ENCODE results near the gene GRK2.

The GRK2 gene

DNA sequence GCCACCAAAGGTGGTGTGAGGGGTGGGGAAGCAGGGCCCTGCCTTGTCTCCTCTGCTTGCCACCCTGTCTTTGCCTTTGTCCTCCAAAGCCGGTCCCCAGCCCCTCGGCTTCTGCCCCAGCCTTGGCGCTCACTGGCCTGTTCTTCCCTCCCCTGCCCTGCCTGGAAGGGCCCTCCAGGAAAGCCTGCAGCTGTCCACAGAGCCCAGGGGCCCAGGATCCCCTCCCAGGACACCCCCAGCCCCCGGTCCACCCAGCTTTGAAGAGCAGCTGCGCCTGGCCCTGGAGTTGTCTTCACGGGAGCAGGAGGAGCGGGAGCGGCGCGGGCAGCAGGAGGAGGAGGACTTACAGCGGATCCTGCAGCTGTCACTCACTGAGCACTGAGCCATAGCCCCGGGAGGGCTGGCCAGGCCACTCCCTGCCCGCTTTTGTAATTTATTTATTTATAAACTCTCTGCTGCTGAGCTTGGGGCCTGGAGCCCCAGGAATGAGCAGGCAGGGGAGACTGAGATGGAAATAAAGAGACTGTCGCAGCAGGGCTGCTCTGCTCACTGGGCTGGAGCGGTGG lies 35.8 kb downstream of the GRK2 start:
- peak overlapping the region; percentile 90 for H3K4me3 ChIP-seq (ENCODE audit: low read depth, low read length)
- H3K27ac ChIP-seq = peak overlapping the region; percentile 89
- peak; percentile 87 for DNase-seq
- no peak for TF ChIP-seq CTCF (IDR thresholded peaks at IDR 0.05; ENCODE audit: low read depth, low read length)
- H3K36me3 ChIP-seq = peaks cover 24% of the 10 kb centered on the region
- no peaks in the 10 kb centered on the region for H3K9me3 ChIP-seq (ENCODE audit: severe bottlenecking)
- no peaks in the 10 kb centered on the region for H3K27me3 ChIP-seq (ENCODE audit: insufficient read depth, low read depth, severe bottlenecking)

GRCh38 chr11:67302571-67303131 lies 36.4 kb downstream of the GRK2 start:
- H3K27me3 ChIP-seq (ENCODE audit: insufficient read depth, low read depth, severe bottlenecking) = no peaks in the 10 kb centered on the region
- H3K9me3 ChIP-seq (ENCODE audit: severe bottlenecking) = no peaks in the 10 kb centered on the region
- DNase-seq = peak; percentile 55
- peak overlapping the region; percentile 90 for H3K4me3 ChIP-seq (ENCODE audit: low read depth, low read length)
- H3K36me3 ChIP-seq = peaks cover 24% of the 10 kb centered on the region
- TF ChIP-seq CTCF (IDR thresholded peaks at IDR 0.05; ENCODE audit: low read depth, low read length) = no peak
- H3K27ac ChIP-seq = peak overlapping the region; percentile 89

DNA sequence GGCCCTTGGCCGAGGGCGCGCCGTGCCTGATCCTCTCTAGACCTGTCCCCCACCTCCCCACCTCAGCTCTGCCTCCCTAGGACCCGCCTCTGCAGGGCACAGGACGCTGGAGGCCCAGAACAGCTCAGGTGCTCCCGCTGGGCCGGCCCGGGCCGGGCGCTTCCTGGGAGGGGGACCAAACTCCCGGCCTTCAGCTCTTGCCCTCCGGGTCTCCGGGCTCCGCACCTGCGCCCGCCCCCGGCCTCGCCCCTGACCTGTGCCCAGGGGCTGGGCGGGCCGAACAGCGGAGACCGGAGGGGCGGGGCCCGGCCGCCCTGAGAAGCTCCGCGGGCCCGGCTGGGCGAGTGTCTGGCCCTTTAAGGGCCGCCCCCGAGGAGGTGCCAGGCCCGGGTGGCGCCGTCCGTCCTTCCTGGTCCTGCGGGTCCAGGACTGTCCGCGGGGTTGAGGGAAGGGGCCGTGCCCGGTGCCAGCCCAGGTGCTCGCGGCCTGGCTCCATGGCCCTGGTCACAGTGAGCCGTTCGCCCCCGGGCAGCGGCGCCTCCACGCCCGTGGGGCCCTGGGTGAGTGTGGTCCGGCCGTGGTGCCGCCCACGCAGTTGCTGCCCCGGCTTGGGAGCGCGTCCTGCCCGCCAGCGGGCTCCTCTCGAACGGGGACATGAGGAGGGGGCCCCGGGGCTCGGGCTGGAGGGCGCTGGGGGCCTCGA lies 37.0 kb downstream of the GRK2 start, which contains the start of gene SSH3:
TSS of gene SSH3 (plus strand) at position 399 of the 703 bp plus-strand sequence. CDS start at position 495, 96 bp downstream.
- TF ChIP-seq CTCF (IDR thresholded peaks at IDR 0.05; ENCODE audit: low read depth, low read length) = no peak
- H3K36me3 ChIP-seq = peaks cover 24% of the 10 kb centered on the region
- no peaks in the 10 kb centered on the region for H3K27me3 ChIP-seq (ENCODE audit: insufficient read depth, low read depth, severe bottlenecking)
- H3K9me3 ChIP-seq (ENCODE audit: severe bottlenecking) = no peaks in the 10 kb centered on the region
- peak; percentile 77 for DNase-seq
- peak within 1 kb of the TSS; percentile 89 for H3K27ac ChIP-seq
- peak within 1 kb of the TSS; percentile 90 for H3K4me3 ChIP-seq (ENCODE audit: low read depth, low read length)

- Histone ChIP-seq H3K4me3 (ENCODE audit: low read depth, low read length) (peak overlapping the region; percentile 90), H3K27me3 (ENCODE audit: insufficient read depth, low read depth, severe bottlenecking) (no peaks in the 10 kb centered on the region), H3K9me3 (ENCODE audit: severe bottlenecking) (no peaks in the 10 kb centered on the region), H3K36me3 (peaks cover 24% of the 10 kb centered on the region), H3K27ac (peak overlapping the region; percentile 89)
- TF ChIP-seq CTCF (IDR thresholded peaks at IDR 0.05; ENCODE audit: low read depth, low read length) = no peak
- DNase-seq = peak; percentile 45
Measured at GRCh38 chr11:67303835-67304411, 37.6 kb downstream of the GRK2 start.

- no peaks in the 10 kb centered on the region for H3K27me3 ChIP-seq (ENCODE audit: insufficient read depth, low read depth, severe bottlenecking)
- H3K27ac ChIP-seq = no peak overlapping the region
- no peaks in the 10 kb centered on the region for H3K9me3 ChIP-seq (ENCODE audit: severe bottlenecking)
- H3K4me3 ChIP-seq (ENCODE audit: low read depth, low read length) = peak overlapping the region; percentile 90
- H3K36me3 ChIP-seq = peaks cover 24% of the 10 kb centered on the region
- TF ChIP-seq CTCF (IDR thresholded peaks at IDR 0.05; ENCODE audit: low read depth, low read length) = no peak
- peak; percentile 6 for DNase-seq
Measured at GRCh38 chr11:67304511-67305113, 38.3 kb downstream of the GRK2 start.
